DLD1 (cell line): ENCODE data around the gene TFAM.

Experiments
- in situ Hi-C: cut with HindIII; loops from 2 replicates; pipeline ENCODE4 v1.10.0; 2017; ENCODE audit warnings: low sequenced_read_pairs

Gene TFAM

GRCh38 chr10:58431903-58432302, 46.7 kb downstream of the TFAM start:
- in situ Hi-C loops = no loop called here

- in situ Hi-C loops = no loop called here
These were observed 47.9 kb downstream of the TFAM start for GRCh38 chr10:58433066-58433465.

- in situ Hi-C loops = no loop called here
These were observed 48.4 kb downstream of the TFAM start for GRCh38 chr10:58433571-58433970.

- in situ Hi-C loops = no loop called here
These were observed 50.2 kb downstream of the TFAM start for GRCh38 chr10:58435297-58435985.

GRCh38 chr10:58436071-58436470, 50.9 kb downstream of the TFAM start:
- in situ Hi-C loops = no loop called here

GRCh38 chr10:58438340-58438871, 53.2 kb downstream of the TFAM start:
- in situ Hi-C loops = no loop called here

GRCh38 chr10:58438986-58439385, 53.8 kb downstream of the TFAM start:
- in situ Hi-C loops = no loop called here

- in situ Hi-C loops = no loop called here
These were observed 54.6 kb downstream of the TFAM start for GRCh38 chr10:58439632-58440364.

GRCh38 chr10:58440484-58440883, 55.3 kb downstream of the TFAM start:
- in situ Hi-C loops = no loop called here

- in situ Hi-C loops = no loop called here
These were observed 59.1 kb downstream of the TFAM start for GRCh38 chr10:58444321-58444720.

GRCh38 chr10:58444876-58445275, 59.7 kb downstream of the TFAM start:
- in situ Hi-C loops = no loop called here

GRCh38 chr10:58448121-58448935, 63.1 kb downstream of the TFAM start:
- in situ Hi-C loops = no loop called here
